HG03060 (cell line): Measurements from ENCODE around the gene MAPKAP1.

Source experiments
- ATAC-seq: cut with Tn5 transposase; IDR thresholded peaks from one replicate; pipeline ENCODE4 v1.9.1; 2021; ENCODE audit warnings: low read depth, moderate number of reproducible peaks; ENCODE audit not compliant: unreplicated experiment

Gene MAPKAP1

GRCh38 chr9:125493881-125494652 lies 212.9 kb downstream of the MAPKAP1 start:
- no peak for ATAC-seq

GRCh38 chr9:125493384-125493783 lies 213.6 kb downstream of the MAPKAP1 start:
- no peak for ATAC-seq

- no peak for ATAC-seq
Measured at GRCh38 chr9:125492719-125493118, 214.3 kb downstream of the MAPKAP1 start.

GRCh38 chr9:125487842-125488241 lies 219.2 kb downstream of the MAPKAP1 start:
- ATAC-seq, result no peak

- no peak for ATAC-seq
Measured at GRCh38 chr9:125486576-125486975, 220.4 kb downstream of the MAPKAP1 start.

- ATAC-seq, result no peak
Measured at GRCh38 chr9:125486152-125486508, 220.9 kb downstream of the MAPKAP1 start.

GRCh38 chr9:125485471-125486151 lies 221.4 kb downstream of the MAPKAP1 start:
- no peak for ATAC-seq

GRCh38 chr9:125484350-125485282 lies 222.4 kb downstream of the MAPKAP1 start:
- no peak for ATAC-seq

- ATAC-seq, result no peak
Measured at GRCh38 chr9:125483697-125484096, 223.3 kb downstream of the MAPKAP1 start.

- no peak for ATAC-seq
Measured at GRCh38 chr9:125479846-125480615, 227.0 kb downstream of the MAPKAP1 start.

GRCh38 chr9:125477089-125477544 lies 229.9 kb downstream of the MAPKAP1 start:
- ATAC-seq, result no peak

- no peak for ATAC-seq
Measured at GRCh38 chr9:125476645-125477044, 230.4 kb downstream of the MAPKAP1 start.

- ATAC-seq, result no peak
Measured at GRCh38 chr9:125475385-125475784, 231.6 kb downstream of the MAPKAP1 start.

GRCh38 chr9:125472926-125473701 lies 233.9 kb downstream of the MAPKAP1 start:
- ATAC-seq, result no peak

- no peak for ATAC-seq
Measured at GRCh38 chr9:125472562-125472925, 234.5 kb downstream of the MAPKAP1 start.

- no peak for ATAC-seq
Measured at GRCh38 chr9:125470767-125471580, 236.0 kb downstream of the MAPKAP1 start.

- no peak for ATAC-seq
Measured at GRCh38 chr9:125470189-125470588, 236.8 kb downstream of the MAPKAP1 start.

GRCh38 chr9:125468646-125469045 lies 238.4 kb downstream of the MAPKAP1 start:
- ATAC-seq, result no peak
